Suprapubic skin (tissue), 4 donors: ENCODE results near the gene TBX19.

Source experiments
- EP300 ChIP-seq: sonication (generic); formaldehyde crosslinking; IDR thresholded peaks from one replicate; pipeline ENCODE4 v1.6.1; 2017; ENCODE audit warnings: antibody characterized with exemption
- POLR2A ChIP-seq, 2 donors: fragments of 450-650 bp; IDR thresholded peaks; one replicate each; pipeline ENCODE4 v1.6.1; 2017; ENCODE audit warnings: antibody characterized with exemption in 2 of 2, mild to moderate bottlenecking in 2 of 2, moderate library complexity in 2 of 2
- POLR2AphosphoS5 ChIP-seq, 3 donors: sonication (generic); formaldehyde crosslinking; IDR thresholded peaks; one replicate each; pipeline ENCODE4 v1.6.1; 2017; ENCODE audit warnings: antibody characterized with exemption in 3 of 3
- TF ChIP-seq, protein P1 (sequence below), 2 donors: fragments of 200-600 bp in 1 of 2; fragments of 450-650 bp in 1 of 2; sonication (generic) in 1 of 2; IDR thresholded peaks; one replicate each; pipeline ENCODE4 v1.5.1; 2016 to 2019; ENCODE audit warnings: antibody characterized with exemption in 2 of 2, mild to moderate bottlenecking in 1 of 2, moderate library complexity in 1 of 2

DNA sequence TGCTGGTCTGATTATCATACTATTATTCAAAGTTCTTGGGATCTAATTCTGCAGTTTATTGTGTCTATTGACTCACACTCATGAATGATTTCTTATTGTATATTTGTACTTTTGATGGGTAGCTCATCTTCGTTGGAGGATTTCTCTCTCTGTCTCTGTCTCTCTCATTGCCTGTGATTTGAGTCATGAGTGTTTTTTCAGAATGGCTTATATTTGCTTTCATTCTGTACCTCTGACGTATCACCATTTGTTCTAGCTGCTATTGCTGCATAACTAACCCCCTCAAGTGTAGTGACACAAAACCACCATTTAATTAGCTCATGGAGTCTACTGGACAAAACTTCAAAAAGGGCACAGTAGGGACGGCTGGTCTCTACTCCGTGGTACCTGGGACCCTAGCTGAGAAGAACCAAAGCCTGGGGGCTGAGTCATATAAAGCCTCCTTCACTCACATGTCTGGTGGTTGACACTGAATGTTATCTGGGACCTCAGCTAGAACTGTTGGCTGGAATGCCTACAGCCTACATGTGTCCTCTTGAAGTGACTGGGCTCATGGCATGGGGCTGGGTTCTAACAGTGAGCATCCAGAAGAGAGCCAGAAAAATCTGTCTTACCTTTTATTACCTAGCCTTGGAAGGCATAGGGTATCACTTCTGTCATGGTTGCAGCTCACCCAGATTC is 44.2 kb downstream of the TBX19 start:
- TF ChIP-seq POLR2A (IDR thresholded peaks at IDR 0.05) (no peak), POLR2AphosphoS5 (IDR thresholded peaks at IDR 0.05) (no peak), EP300 (no peak)
- TF ChIP-seq, protein P1, sequence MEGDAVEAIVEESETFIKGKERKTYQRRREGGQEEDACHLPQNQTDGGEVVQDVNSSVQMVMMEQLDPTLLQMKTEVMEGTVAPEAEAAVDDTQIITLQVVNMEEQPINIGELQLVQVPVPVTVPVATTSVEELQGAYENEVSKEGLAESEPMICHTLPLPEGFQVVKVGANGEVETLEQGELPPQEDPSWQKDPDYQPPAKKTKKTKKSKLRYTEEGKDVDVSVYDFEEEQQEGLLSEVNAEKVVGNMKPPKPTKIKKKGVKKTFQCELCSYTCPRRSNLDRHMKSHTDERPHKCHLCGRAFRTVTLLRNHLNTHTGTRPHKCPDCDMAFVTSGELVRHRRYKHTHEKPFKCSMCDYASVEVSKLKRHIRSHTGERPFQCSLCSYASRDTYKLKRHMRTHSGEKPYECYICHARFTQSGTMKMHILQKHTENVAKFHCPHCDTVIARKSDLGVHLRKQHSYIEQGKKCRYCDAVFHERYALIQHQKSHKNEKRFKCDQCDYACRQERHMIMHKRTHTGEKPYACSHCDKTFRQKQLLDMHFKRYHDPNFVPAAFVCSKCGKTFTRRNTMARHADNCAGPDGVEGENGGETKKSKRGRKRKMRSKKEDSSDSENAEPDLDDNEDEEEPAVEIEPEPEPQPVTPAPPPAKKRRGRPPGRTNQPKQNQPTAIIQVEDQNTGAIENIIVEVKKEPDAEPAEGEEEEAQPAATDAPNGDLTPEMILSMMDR (IDR thresholded peaks at IDR 0.05), result no peak
